PC-3 (cell line): ENCODE results near the gene ZNF544. TPM values are rescaled to one million over a fixed set of nuclear protein-coding genes. Genes with fewer than 3 reads are reported as not detected.
A peak's percentile ranks its signal among the peaks of the same experiment; 100 is the strongest.

ENCODE experiments used
- ATAC-seq: fragments of 200-7000 bp; cut with Tn5 transposase; 2 replicates; pipeline ENCODE4 v1.9.1; 2020; ENCODE audit warnings: mild to moderate bottlenecking, moderate library complexity
- BruUV-seq: library from RNA; stranded (reverse); fragments of 400-500 nt; replicated peaks from 2 replicates; lab custom pipeline; 2021; lab: Mats Ljungman, UMichigan
- CTCF ChIA-PET: fragments of 300-600 bp; sonication (Branson Sonifier 250); formaldehyde crosslinking; loops from one replicate; lab custom pipeline; 2022; ENCODE audit warnings: antibody characterized with exemption; lab: Charles Lee
- POLR2A ChIA-PET: fragments of 300-600 bp; sonication (Branson Sonifier 250); formaldehyde crosslinking; loops from one replicate; lab custom pipeline; 2022; ENCODE audit warnings: antibody characterized with exemption; ENCODE audit not compliant: unreplicated experiment; lab: Charles Lee
- DNase-seq: peaks from one replicate; pipeline ENCODE4 v3.0.0-alpha.2; 2015
- H2AFZ ChIP-seq: fragments of 300-600 bp; sonication (generic); 2 replicates; pipeline ENCODE4 v1.6.0; 2016; ENCODE audit warnings: antibody characterized with exemption, low read length
- H3F3A ChIP-seq: fragments of 300-600 bp; sonication (generic); one replicate; pipeline ENCODE4 v1.6.0; 2017; ENCODE audit warnings: antibody characterized with exemption, low read length, control low read depth, mild to moderate bottlenecking; ENCODE audit not compliant: unreplicated experiment
- H3K27ac ChIP-seq: fragments of 300-600 bp; sonication (generic); 2 replicates; pipeline ENCODE4 v1.5.1; 2016; ENCODE audit warnings: mild to moderate bottlenecking, low read length
- H3K27me3 ChIP-seq: fragments of 300-600 bp; sonication (generic); 2 replicates; pipeline ENCODE4 v1.6.1; 2016; ENCODE audit warnings: low read length, mixed read lengths
- H3K36me3 ChIP-seq: fragments of 300-600 bp; sonication (generic); 2 replicates; pipeline ENCODE4 v1.6.1; 2016; ENCODE audit warnings: low read depth, mixed run types, low read length, mixed read lengths
- H3K4me1 ChIP-seq: fragments of 300-600 bp; sonication (generic); 2 replicates; pipeline ENCODE4 v1.5.1; 2016; ENCODE audit warnings: low read length; ENCODE audit not compliant: insufficient read depth
- H3K4me2 ChIP-seq: fragments of 300-600 bp; sonication (generic); 2 replicates; pipeline ENCODE4 v1.6.0; 2016; ENCODE audit warnings: low read length
- H3K4me3 ChIP-seq: fragments of 300-600 bp; sonication (generic); 2 replicates; pipeline ENCODE4 v1.5.1; 2016; ENCODE audit warnings: mild to moderate bottlenecking, low read length, mixed read lengths
- H3K79me2 ChIP-seq: fragments of 300-600 bp; sonication (generic); 2 replicates; pipeline ENCODE4 v1.6.1; 2017; ENCODE audit warnings: low read length, mixed read lengths
- H3K9ac ChIP-seq: fragments of 300-600 bp; sonication (generic); 2 replicates; pipeline ENCODE4 v1.6.0; 2016; ENCODE audit warnings: mild to moderate bottlenecking, low read length
- H3K9me2 ChIP-seq: fragments of 300-600 bp; sonication (generic); replicated peaks from 2 replicates; pipeline ENCODE4 v1.6.1; 2016; ENCODE audit warnings: mixed run types, low read length, mixed read lengths
- H3K9me3 ChIP-seq: fragments of 300-600 bp; sonication (generic); 2 replicates; pipeline ENCODE4 v1.6.1; 2016; ENCODE audit warnings: low read length, mixed read lengths
- H4K20me1 ChIP-seq: fragments of 300-600 bp; sonication (generic); 2 replicates; pipeline ENCODE4 v1.6.1; 2016; ENCODE audit warnings: low read length, mixed read lengths
- EZH2 ChIP-seq: fragments of 300-600 bp; sonication (generic); IDR thresholded peaks from one replicate; pipeline ENCODE4 v1.6.1; 2017; ENCODE audit warnings: antibody characterized with exemption, mild to moderate bottlenecking, low read length; ENCODE audit not compliant: unreplicated experiment
- EZH2phosphoT487 ChIP-seq: fragments of 300-600 bp; sonication (generic); IDR thresholded peaks from 2 replicates; pipeline ENCODE4 v1.6.1; 2018; ENCODE audit warnings: mild to moderate bottlenecking, antibody characterized with exemption, low read length, borderline replicate concordance
- intact Hi-C: fragments of 100-400 bp; cut with micrococcal nuclease; formaldehyde crosslinking; loops from 2 replicates; pipeline ENCODE4 v1.9.0; 2023
- total RNA-seq: library from RNA; depleted of rRNA; stranded (reverse); fragments of >200 nt; gene quantifications from 2 replicates; pipeline ENCODE4 v1.2.3, GENCODE V29; 2014
- TF ChIP-seq, protein P1 (sequence below): fragments of 300-600 bp; sonication (generic); conservative IDR thresholded peaks from 2 replicates; pipeline ENCODE4 v1.5.1; 2017; ENCODE audit warnings: antibody characterized with exemption, low read depth, mild to moderate bottlenecking, low read length

ZNF544 gene
- total RNA-seq, 1 experiment from 2014 or later, result 115 TPM

DNA sequence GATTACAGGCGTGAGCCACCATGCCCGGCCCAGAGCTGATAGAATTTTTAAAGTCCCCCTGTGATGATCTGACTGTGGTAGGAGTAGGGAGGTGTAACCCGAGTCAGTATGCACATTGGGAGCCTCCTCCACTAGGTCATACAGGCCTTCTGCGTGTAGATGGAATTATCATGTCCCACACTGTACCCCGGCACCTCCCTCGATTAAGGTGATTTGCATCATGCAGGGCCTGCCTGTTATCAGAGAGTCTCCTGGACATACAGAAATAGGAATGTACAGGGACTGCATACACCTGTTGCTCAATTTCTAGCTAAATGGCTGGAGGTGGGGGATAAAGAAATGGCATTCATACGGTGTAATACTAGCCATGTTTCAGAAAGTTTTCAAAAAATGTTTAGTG is 75.5 kb downstream of the ZNF544 start:
- Histone ChIP-seq H3K4me2 (peak overlapping the region; percentile 80), H3K27me3 (no peaks in the 10 kb centered on the region), H3K9me2 (no peaks in the 10 kb centered on the region), H4K20me1 (no peaks in the 10 kb centered on the region), H3K36me3 (peaks cover 57% of the 10 kb centered on the region), H3K9me3 (no peaks in the 10 kb centered on the region), H3K79me2 (peaks cover 28% of the 10 kb centered on the region), H3F3A (no peaks in the 10 kb centered on the region), H3K9ac (no peak overlapping the region), H2AFZ (peak overlapping the region; percentile 84), H3K4me3 (peak overlapping the region; percentile 81; the same call in 1 of the 2 replicates), H3K27ac (no peak overlapping the region), H3K4me1 (peaks cover 8% of the 10 kb centered on the region)
- intact Hi-C loops, result loop anchor here (2.0 kb wide), 2 partner anchors 25 to 77 kb away; partner anchors contain the start of genes ZNF8 and ZNF837
- TF ChIP-seq EZH2phosphoT487 (no peak), EZH2 (no peak)
- TF ChIP-seq, protein P1, sequence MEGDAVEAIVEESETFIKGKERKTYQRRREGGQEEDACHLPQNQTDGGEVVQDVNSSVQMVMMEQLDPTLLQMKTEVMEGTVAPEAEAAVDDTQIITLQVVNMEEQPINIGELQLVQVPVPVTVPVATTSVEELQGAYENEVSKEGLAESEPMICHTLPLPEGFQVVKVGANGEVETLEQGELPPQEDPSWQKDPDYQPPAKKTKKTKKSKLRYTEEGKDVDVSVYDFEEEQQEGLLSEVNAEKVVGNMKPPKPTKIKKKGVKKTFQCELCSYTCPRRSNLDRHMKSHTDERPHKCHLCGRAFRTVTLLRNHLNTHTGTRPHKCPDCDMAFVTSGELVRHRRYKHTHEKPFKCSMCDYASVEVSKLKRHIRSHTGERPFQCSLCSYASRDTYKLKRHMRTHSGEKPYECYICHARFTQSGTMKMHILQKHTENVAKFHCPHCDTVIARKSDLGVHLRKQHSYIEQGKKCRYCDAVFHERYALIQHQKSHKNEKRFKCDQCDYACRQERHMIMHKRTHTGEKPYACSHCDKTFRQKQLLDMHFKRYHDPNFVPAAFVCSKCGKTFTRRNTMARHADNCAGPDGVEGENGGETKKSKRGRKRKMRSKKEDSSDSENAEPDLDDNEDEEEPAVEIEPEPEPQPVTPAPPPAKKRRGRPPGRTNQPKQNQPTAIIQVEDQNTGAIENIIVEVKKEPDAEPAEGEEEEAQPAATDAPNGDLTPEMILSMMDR, result no peak
- ATAC-seq (no peak), DNase-seq (no peak)
- POLR2A ChIA-PET, result no interaction called here
- BruUV-seq, result no TSS peak
- CTCF ChIA-PET, result no interaction called here

DNA sequence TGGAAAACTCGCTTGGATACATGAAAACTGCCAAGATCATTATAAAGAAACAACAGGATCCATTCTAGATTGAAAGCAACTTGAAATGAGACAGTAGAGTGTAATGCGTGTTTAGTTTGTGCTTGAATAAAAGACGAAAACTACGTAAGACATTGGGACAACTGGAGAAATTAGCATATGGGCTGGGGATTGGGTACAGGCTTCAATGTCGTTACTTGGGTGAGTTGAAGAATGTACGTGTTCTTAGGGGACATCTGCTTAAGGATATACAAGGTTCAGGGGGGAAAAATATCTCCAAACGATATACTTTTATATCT is 76.0 kb downstream of the ZNF544 start:
- H3K36me3 ChIP-seq, result peaks cover 60% of the 10 kb centered on the region
- no peaks in the 10 kb centered on the region for H3K27me3 ChIP-seq
- no peaks in the 10 kb centered on the region for H3K9me3 ChIP-seq
- intact Hi-C loops, result loop anchor here (1.0 to 2.0 kb wide), 4 partner anchors 22 to 162 kb away; partner anchors contain the start of genes ZNF8, ZNF837 and ZSCAN22
- BruUV-seq, result no TSS peak
- H3K79me2 ChIP-seq, result peaks cover 28% of the 10 kb centered on the region
- H4K20me1 ChIP-seq, result no peaks in the 10 kb centered on the region
- no peaks in the 10 kb centered on the region for H3K9me2 ChIP-seq
- no peak overlapping the region; the same call in 1 of the 2 replicates for H3K27ac ChIP-seq
- peaks cover 8% of the 10 kb centered on the region for H3K4me1 ChIP-seq
- peak overlapping the region; percentile 81 for H3K4me3 ChIP-seq
- H2AFZ ChIP-seq, result peak overlapping the region; percentile 84
- 0 out of 2 replicates have a peak overlapping the region, but pooled peaks have one; percentile 4 for H3K9ac ChIP-seq
- POLR2A ChIA-PET, result interaction anchor here (0.5 to 1.1 kb wide), 3 partner anchors 21 to 817 kb away, joined by 3 read pairs; partner anchors contain the start of genes ZNF324B and ZNF419
- TF ChIP-seq, protein P1, result no peak
- TF ChIP-seq EZH2phosphoT487, result no peak
- no peak for TF ChIP-seq EZH2
- CTCF ChIA-PET, result no interaction called here
- no peaks in the 10 kb centered on the region for H3F3A ChIP-seq
- DNase-seq, result no peak
- peak; percentile 23 for ATAC-seq
- H3K4me2 ChIP-seq, result peak overlapping the region; percentile 80

DNA sequence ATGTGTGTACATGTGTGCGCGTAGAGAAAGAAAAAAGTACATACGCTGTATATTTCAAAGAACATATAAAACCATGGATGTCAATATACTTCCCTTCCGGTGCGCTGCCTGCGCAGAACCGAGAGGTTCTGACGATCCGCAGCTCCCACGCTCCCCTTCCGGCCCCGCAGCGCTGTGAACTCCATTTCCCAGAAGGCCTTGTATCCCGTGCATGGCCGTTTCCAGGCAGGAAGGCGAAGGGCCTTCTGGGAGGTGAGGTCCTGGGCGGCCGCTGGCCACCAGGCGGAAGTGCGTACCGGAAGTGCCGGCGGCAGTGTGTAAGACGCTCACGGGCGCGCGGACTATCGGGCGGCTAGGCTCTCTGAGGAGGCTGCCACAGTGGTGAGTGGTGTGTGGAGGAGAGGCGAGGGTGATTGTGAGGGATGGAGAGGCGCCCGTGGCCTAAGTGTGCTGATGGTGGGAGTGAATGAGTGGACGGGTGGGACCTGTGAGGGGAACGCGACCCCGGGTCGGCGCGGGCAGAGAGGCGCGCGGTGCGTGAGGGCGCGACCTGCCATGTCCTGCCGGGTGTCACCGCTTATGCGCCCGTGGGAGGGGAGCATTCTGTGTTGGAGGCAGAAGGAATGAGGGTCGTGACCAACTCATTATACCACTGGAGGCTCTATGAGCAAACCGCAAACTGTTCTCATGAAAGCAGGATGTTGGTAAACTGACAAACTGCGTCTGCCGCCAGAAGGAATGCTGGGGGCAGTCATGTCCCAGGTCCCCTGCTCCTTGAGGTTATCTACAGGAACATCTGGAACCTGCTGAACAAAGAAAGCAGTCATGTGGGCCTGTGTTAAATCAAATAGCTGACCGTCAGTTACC is 76.6 kb downstream of the ZNF544 start, which contains the start of gene ERVK3-1:
TSS of gene ERVK3-1 (plus strand) at position 313 of the 867 bp plus-strand sequence. CDS start 6,792 bp downstream, outside the sequence.
- Histone ChIP-seq H3K27ac (peak within 1 kb of the TSS; percentile 8), H3F3A (no peaks in the 10 kb centered on the region), H4K20me1 (no peaks in the 10 kb centered on the region), H3K9me3 (no peaks in the 10 kb centered on the region), H3K36me3 (peaks cover 58% of the 10 kb centered on the region), H3K4me3 (peak within 1 kb of the TSS; percentile 81), H3K4me2 (peak within 1 kb of the TSS; percentile 80), H3K9me2 (no peaks in the 10 kb centered on the region), H2AFZ (peak within 1 kb of the TSS; percentile 84), H3K4me1 (peaks cover 8% of the 10 kb centered on the region), H3K79me2 (peaks cover 28% of the 10 kb centered on the region), H3K9ac (peak within 1 kb of the TSS; percentile 77), H3K27me3 (no peaks in the 10 kb centered on the region)
- intact Hi-C loops, result loop anchor here (1.0 to 2.0 kb wide), 4 partner anchors 21 to 161 kb away; partner anchors contain the start of genes ZNF8, ZNF837 and ZSCAN22
- TF ChIP-seq EZH2phosphoT487, result no peak
- TF ChIP-seq, protein P1, result no peak
- ChIA-PET POLR2A (interaction anchor here (0.5 to 1.1 kb wide), 3 partner anchors 20 to 818 kb away, joined by 3 read pairs; partner anchors contain the start of genes ZNF324B and ZNF419), CTCF (no interaction called here)
- peak; percentile 98 for DNase-seq
- peak; percentile 100 for ATAC-seq
- no TSS peak for BruUV-seq
